Measurements from ENCODE around the gene ZNF780B. TPM values are rescaled to one million over a fixed set of nuclear protein-coding genes. Genes with fewer than 3 reads are reported as not detected.

The ZNF780B gene
- polyA plus RNA-seq, 1 donor from 2014 or later = 28.8 TPM

DNA sequence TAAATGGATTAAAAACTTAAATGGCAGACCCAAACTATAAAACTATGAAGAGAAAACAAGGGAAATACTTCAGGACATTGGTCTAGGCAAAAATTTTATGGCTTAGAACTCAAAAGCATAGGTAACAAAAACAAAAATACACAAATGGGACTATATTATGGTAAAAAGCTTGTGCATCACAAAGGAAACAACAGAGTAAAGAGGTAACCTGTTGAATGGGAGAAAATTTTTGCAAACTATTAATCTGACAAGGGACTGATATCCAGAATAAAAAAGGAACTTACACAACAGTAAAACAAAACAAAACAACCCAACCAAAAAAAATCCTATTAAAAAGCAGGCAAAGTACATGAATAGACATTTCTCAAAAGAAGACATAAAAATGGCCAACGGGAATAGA lies 68.4 kb downstream of the ZNF780B start:
- H3K4me3 ChIP-seq (ENCODE audit: low read length) = no peak overlapping the region
- H3K9ac ChIP-seq (ENCODE audit: low read length) = no peak overlapping the region
- no peaks in the 10 kb centered on the region for H3K27me3 ChIP-seq (ENCODE audit: insufficient read depth, low read depth, low read length)
- peaks cover 19% of the 10 kb centered on the region for H3K79me2 ChIP-seq (replicated peaks; ENCODE audit: insufficient read depth, low read length)
- H3K27ac ChIP-seq (ENCODE audit: low read length) = no peak overlapping the region
- no peak overlapping the region for H3K4me2 ChIP-seq (ENCODE audit: low read length)
- no peaks in the 10 kb centered on the region for H3K36me3 ChIP-seq (ENCODE audit: insufficient read depth, low read length)
- H4K20me1 ChIP-seq (ENCODE audit: insufficient read depth) = no peaks in the 10 kb centered on the region
- H3K9me3 ChIP-seq (ENCODE audit: low read length) = peaks cover 6% of the 10 kb centered on the region
- TF ChIP-seq SMC3 (conservative IDR thresholded peaks at IDR 0.05; ENCODE audit: poor library complexity) (no peak), POLR2AphosphoS5 (IDR thresholded peaks at IDR 0.05) (no peak), TAF1 (IDR thresholded peaks at IDR 0.05; ENCODE audit: low read depth) (no peak), EZH2 (IDR thresholded peaks at IDR 0.05; ENCODE audit: borderline replicate concordance, insufficient read depth, low read length, poor library complexity, severe bottlenecking) (no peak), RAD21 (conservative IDR thresholded peaks at IDR 0.05) (no peak), MXI1 (conservative IDR thresholded peaks at IDR 0.05; ENCODE audit: poor library complexity, severe bottlenecking) (no peak), EP300 (conservative IDR thresholded peaks at IDR 0.05; ENCODE audit: poor library complexity, severe bottlenecking) (no peak)
- TF ChIP-seq, protein P1, sequence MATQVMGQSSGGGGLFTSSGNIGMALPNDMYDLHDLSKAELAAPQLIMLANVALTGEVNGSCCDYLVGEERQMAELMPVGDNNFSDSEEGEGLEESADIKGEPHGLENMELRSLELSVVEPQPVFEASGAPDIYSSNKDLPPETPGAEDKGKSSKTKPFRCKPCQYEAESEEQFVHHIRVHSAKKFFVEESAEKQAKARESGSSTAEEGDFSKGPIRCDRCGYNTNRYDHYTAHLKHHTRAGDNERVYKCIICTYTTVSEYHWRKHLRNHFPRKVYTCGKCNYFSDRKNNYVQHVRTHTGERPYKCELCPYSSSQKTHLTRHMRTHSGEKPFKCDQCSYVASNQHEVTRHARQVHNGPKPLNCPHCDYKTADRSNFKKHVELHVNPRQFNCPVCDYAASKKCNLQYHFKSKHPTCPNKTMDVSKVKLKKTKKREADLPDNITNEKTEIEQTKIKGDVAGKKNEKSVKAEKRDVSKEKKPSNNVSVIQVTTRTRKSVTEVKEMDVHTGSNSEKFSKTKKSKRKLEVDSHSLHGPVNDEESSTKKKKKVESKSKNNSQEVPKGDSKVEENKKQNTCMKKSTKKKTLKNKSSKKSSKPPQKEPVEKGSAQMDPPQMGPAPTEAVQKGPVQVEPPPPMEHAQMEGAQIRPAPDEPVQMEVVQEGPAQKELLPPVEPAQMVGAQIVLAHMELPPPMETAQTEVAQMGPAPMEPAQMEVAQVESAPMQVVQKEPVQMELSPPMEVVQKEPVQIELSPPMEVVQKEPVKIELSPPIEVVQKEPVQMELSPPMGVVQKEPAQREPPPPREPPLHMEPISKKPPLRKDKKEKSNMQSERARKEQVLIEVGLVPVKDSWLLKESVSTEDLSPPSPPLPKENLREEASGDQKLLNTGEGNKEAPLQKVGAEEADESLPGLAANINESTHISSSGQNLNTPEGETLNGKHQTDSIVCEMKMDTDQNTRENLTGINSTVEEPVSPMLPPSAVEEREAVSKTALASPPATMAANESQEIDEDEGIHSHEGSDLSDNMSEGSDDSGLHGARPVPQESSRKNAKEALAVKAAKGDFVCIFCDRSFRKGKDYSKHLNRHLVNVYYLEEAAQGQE (IDR thresholded peaks at IDR 0.05; ENCODE audit: borderline replicate concordance) = no peak
- TF ChIP-seq, protein P2, sequence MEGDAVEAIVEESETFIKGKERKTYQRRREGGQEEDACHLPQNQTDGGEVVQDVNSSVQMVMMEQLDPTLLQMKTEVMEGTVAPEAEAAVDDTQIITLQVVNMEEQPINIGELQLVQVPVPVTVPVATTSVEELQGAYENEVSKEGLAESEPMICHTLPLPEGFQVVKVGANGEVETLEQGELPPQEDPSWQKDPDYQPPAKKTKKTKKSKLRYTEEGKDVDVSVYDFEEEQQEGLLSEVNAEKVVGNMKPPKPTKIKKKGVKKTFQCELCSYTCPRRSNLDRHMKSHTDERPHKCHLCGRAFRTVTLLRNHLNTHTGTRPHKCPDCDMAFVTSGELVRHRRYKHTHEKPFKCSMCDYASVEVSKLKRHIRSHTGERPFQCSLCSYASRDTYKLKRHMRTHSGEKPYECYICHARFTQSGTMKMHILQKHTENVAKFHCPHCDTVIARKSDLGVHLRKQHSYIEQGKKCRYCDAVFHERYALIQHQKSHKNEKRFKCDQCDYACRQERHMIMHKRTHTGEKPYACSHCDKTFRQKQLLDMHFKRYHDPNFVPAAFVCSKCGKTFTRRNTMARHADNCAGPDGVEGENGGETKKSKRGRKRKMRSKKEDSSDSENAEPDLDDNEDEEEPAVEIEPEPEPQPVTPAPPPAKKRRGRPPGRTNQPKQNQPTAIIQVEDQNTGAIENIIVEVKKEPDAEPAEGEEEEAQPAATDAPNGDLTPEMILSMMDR (IDR thresholded peaks at IDR 0.05; ENCODE audit: poor library complexity, severe bottlenecking) = no peak
- no peaks in the 10 kb centered on the region for H3F3A ChIP-seq (ENCODE audit: insufficient read depth, low read length, poor library complexity, severe bottlenecking)
- H2AFZ ChIP-seq (ENCODE audit: low read depth, low read length) = no peak overlapping the region
- no peaks in the 10 kb centered on the region for H3K9me2 ChIP-seq (ENCODE audit: insufficient read depth, low read length)

DNA sequence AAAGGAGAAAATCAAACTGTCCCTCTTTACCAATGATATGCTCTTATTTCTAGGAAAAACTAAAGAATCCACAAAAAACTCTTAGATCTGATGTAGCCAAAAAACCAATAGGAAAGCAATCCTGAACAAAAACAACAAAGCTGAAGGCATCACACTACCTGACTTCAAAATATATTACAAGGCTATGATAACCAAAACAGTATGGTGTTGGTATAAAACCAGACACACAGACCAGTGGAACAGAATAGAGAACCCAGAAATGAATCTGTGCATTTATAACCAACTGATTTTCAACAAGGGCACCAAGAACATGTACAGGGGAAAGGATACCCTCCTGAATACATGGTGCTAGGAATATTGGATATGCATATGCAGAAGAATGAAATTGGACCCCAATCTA lies 68.9 kb downstream of the ZNF780B start:
- Histone ChIP-seq H2AFZ (ENCODE audit: low read depth, low read length) (no peak overlapping the region), H3F3A (ENCODE audit: insufficient read depth, low read length, poor library complexity, severe bottlenecking) (no peaks in the 10 kb centered on the region), H3K9me2 (ENCODE audit: insufficient read depth, low read length) (no peaks in the 10 kb centered on the region), H3K36me3 (ENCODE audit: insufficient read depth, low read length) (no peaks in the 10 kb centered on the region), H3K9me3 (ENCODE audit: low read length) (peaks cover 6% of the 10 kb centered on the region), H3K4me3 (ENCODE audit: low read length) (no peak overlapping the region), H3K27me3 (ENCODE audit: insufficient read depth, low read depth, low read length) (no peaks in the 10 kb centered on the region), H3K9ac (ENCODE audit: low read length) (no peak overlapping the region), H3K4me2 (ENCODE audit: low read length) (no peak overlapping the region), H3K27ac (ENCODE audit: low read length) (no peak overlapping the region), H4K20me1 (ENCODE audit: insufficient read depth) (no peaks in the 10 kb centered on the region), H3K79me2 (replicated peaks; ENCODE audit: insufficient read depth, low read length) (peaks cover 19% of the 10 kb centered on the region)
- TF ChIP-seq TAF1 (IDR thresholded peaks at IDR 0.05; ENCODE audit: low read depth) (no peak), MXI1 (conservative IDR thresholded peaks at IDR 0.05; ENCODE audit: poor library complexity, severe bottlenecking) (no peak), POLR2AphosphoS5 (IDR thresholded peaks at IDR 0.05) (no peak), EP300 (conservative IDR thresholded peaks at IDR 0.05; ENCODE audit: poor library complexity, severe bottlenecking) (no peak), SMC3 (conservative IDR thresholded peaks at IDR 0.05; ENCODE audit: poor library complexity) (no peak), RAD21 (conservative IDR thresholded peaks at IDR 0.05) (no peak), EZH2 (IDR thresholded peaks at IDR 0.05; ENCODE audit: borderline replicate concordance, insufficient read depth, low read length, poor library complexity, severe bottlenecking) (no peak)
- TF ChIP-seq, protein P2 (IDR thresholded peaks at IDR 0.05; ENCODE audit: poor library complexity, severe bottlenecking) = no peak
- TF ChIP-seq, protein P1 (IDR thresholded peaks at IDR 0.05; ENCODE audit: borderline replicate concordance) = no peak
